Panc1 (cell line): ENCODE results near the gene MBD5. TPM values are rescaled to one million over a fixed set of nuclear protein-coding genes. Genes with fewer than 3 reads are reported as not detected.

ENCODE experiments used
- ATAC-seq: fragments of 200-7000 bp; cut with Tn5 transposase; 2 replicates; pipeline ENCODE4 v1.9.1; 2020; ENCODE audit warnings: mild to moderate bottlenecking, moderate library complexity
- BruUV-seq: library from RNA; stranded (reverse); fragments of 400-500 nt; replicated peaks from 2 replicates; lab custom pipeline; 2021; lab: Mats Ljungman, UMichigan
- CTCF ChIA-PET: fragments of 300-600 bp; sonication (Branson Sonifier 250); formaldehyde crosslinking; loops from one replicate; lab custom pipeline; 2022; ENCODE audit warnings: antibody characterized with exemption; lab: Charles Lee
- POLR2A ChIA-PET: fragments of 300-600 bp; sonication (Branson Sonifier 250); formaldehyde crosslinking; loops from one replicate; lab custom pipeline; 2022; ENCODE audit warnings: antibody characterized with exemption; lab: Charles Lee
- DNase-seq: peaks from one replicate; pipeline ENCODE4 v3.0.0-alpha.2; 2010; ENCODE audit warnings: low read depth, low spot score
- H3K27ac ChIP-seq: 2 replicates; pipeline ENCODE4 v1.5.1; 2011; ENCODE audit warnings: mild to moderate bottlenecking, low read length, inconsistent platforms
- H3K27me3 ChIP-seq: fragments of 200-500 bp; sonication (Bioruptor generic); 2 replicates; pipeline ENCODE4 v1.6.0; 2014; ENCODE audit warnings: low read length, inconsistent platforms; ENCODE audit not compliant: control insufficient read depth, insufficient read depth
- H3K36me3 ChIP-seq: fragments of 200-500 bp; sonication (Bioruptor generic); 2 replicates; pipeline ENCODE4 v1.5.1; 2014; ENCODE audit warnings: inconsistent platforms, mild to moderate bottlenecking, low read length, moderate library complexity; ENCODE audit not compliant: control insufficient read depth, insufficient read depth
- H3K4me1 ChIP-seq: 2 replicates; pipeline ENCODE4 v1.5.1; 2011; ENCODE audit warnings: inconsistent platforms, mild to moderate bottlenecking, low read length, moderate library complexity; ENCODE audit not compliant: control insufficient read depth, insufficient read depth
- H3K4me3 ChIP-seq, 2 experiments: 2 replicates each; pipeline ENCODE4 v1.5.1; 2011 to 2012; ENCODE audit warnings: low read depth in 2 of 2, low read length in 2 of 2, mild to moderate bottlenecking in 2 of 2, inconsistent platforms in 1 of 2, moderate library complexity in 1 of 2
- H3K9me3 ChIP-seq: fragments of 200-500 bp; sonication (Bioruptor generic); 2 replicates; pipeline ENCODE4 v1.5.1; 2014; ENCODE audit warnings: low read depth, mild to moderate bottlenecking, inconsistent platforms, low read length, moderate library complexity; ENCODE audit not compliant: control insufficient read depth, insufficient read depth
- POLR2AphosphoS5 ChIP-seq: IDR thresholded peaks from 2 replicates; pipeline ENCODE4 v1.6.1; 2012; ENCODE audit warnings: mild to moderate bottlenecking, low read depth, low read length, moderate library complexity
- REST ChIP-seq, 2 experiments: IDR thresholded peaks; 2 replicates each; pipeline ENCODE4 v1.6.1; 2011 to 2012; ENCODE audit warnings: low read depth in 2 of 2, control low read depth in 1 of 2, low read length in 1 of 2, mild to moderate bottlenecking in 1 of 2, moderate library complexity in 1 of 2; ENCODE audit not compliant: insufficient read depth in 1 of 2
- SIN3A ChIP-seq: IDR thresholded peaks from 2 replicates; pipeline ENCODE4 v1.6.1; 2012; ENCODE audit warnings: low read depth, mild to moderate bottlenecking, low read length, moderate library complexity, borderline replicate concordance; ENCODE audit not compliant: insufficient read depth
- TCF7L2 ChIP-seq: IDR thresholded peaks from 2 replicates; pipeline ENCODE4 v1.6.1; 2011; ENCODE audit warnings: mild to moderate bottlenecking, low read depth, low read length, inconsistent platforms
- in situ Hi-C: cut with HindIII; loops from 2 replicates; pipeline ENCODE4 v1.10.0; 2016; ENCODE audit warnings: low sequenced_read_pairs, low pct_unique_long_range_greater_than_20kb
- intact Hi-C: fragments of 100-400 bp; cut with micrococcal nuclease; formaldehyde crosslinking; loops from one replicate; pipeline ENCODE4 v1.10.0; 2022; ENCODE audit not compliant: unreplicated experiment
- total RNA-seq: library from RNA; stranded (reverse); gene quantifications from one replicate; pipeline ENCODE4 v1.2.1, GENCODE V29; 2021; ENCODE audit not compliant: unreplicated experiment
- TF ChIP-seq, protein P1 (sequence below): fragments of 450-650 bp; IDR thresholded peaks from 2 replicates; pipeline ENCODE4 v1.5.1; 2017; ENCODE audit warnings: mild to moderate bottlenecking

Gene MBD5
- total RNA-seq, 1 experiment from 2014 or later, result 40.2 TPM

GRCh38 chr2:148300544-148300943 is 279.7 kb downstream of the MBD5 start:
- Histone ChIP-seq H3K36me3 (no peaks in the 10 kb centered on the region), H3K4me1 (no peaks in the 10 kb centered on the region), H3K27ac (no peak overlapping the region), H3K27me3 (no peaks in the 10 kb centered on the region), H3K4me3 (no peak overlapping the region), H3K9me3 (no peaks in the 10 kb centered on the region)
- POLR2A ChIA-PET, result no interaction called here
- TF ChIP-seq POLR2AphosphoS5 (no peak), TCF7L2 (no peak), SIN3A (no peak), REST (IDR thresholded peaks at IDR 0.05; ENCODE audit: insufficient read depth in 1 of 2, low read depth in 2 of 2, low read length in 1 of 2) (no peak)
- TF ChIP-seq, protein P1, sequence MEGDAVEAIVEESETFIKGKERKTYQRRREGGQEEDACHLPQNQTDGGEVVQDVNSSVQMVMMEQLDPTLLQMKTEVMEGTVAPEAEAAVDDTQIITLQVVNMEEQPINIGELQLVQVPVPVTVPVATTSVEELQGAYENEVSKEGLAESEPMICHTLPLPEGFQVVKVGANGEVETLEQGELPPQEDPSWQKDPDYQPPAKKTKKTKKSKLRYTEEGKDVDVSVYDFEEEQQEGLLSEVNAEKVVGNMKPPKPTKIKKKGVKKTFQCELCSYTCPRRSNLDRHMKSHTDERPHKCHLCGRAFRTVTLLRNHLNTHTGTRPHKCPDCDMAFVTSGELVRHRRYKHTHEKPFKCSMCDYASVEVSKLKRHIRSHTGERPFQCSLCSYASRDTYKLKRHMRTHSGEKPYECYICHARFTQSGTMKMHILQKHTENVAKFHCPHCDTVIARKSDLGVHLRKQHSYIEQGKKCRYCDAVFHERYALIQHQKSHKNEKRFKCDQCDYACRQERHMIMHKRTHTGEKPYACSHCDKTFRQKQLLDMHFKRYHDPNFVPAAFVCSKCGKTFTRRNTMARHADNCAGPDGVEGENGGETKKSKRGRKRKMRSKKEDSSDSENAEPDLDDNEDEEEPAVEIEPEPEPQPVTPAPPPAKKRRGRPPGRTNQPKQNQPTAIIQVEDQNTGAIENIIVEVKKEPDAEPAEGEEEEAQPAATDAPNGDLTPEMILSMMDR, result no peak
- CTCF ChIA-PET, result interaction anchor here (0.6 kb wide), 1 partner anchor 225 kb away, joined by 4 read pairs; no protein-coding TSS in a partner anchor
- BruUV-seq, result no TSS peak
- in situ Hi-C loops (no loop called here), intact Hi-C loops (no loop called here)
- ATAC-seq (no peak), DNase-seq (no peak)

DNA sequence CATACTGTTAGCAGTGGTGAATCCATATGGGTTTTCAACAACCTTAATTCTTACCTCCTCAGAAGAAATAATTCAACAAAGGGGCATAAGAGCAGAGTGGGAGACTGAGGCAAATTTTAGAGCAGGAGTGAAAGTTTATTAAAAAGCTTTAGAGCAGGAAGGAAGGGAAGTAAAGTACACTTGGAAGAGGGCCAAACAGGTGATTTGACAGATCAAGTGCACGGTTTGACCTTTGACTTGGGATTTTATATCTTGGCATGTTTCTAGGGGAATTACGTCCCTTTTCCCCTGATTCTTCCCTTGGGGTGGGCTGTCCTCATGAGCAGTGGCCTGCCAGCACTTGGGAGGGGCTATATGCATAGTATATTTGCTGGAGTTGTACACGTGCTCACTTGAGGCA is 280.5 kb downstream of the MBD5 start:
- Histone ChIP-seq H3K27ac (no peak overlapping the region), H3K4me3 (no peak overlapping the region), H3K27me3 (no peaks in the 10 kb centered on the region), H3K36me3 (no peaks in the 10 kb centered on the region), H3K9me3 (no peaks in the 10 kb centered on the region), H3K4me1 (no peaks in the 10 kb centered on the region)
- BruUV-seq, result no TSS peak
- DNase-seq (no peak), ATAC-seq (no peak)
- no peak for TF ChIP-seq TCF7L2
- TF ChIP-seq, protein P1, result no peak
- no peak for TF ChIP-seq POLR2AphosphoS5
- no peak for TF ChIP-seq REST (IDR thresholded peaks at IDR 0.05; ENCODE audit: insufficient read depth in 1 of 2, low read depth in 2 of 2, low read length in 1 of 2)
- TF ChIP-seq SIN3A, result no peak
- intact Hi-C loops (no loop called here), in situ Hi-C loops (no loop called here)
- ChIA-PET POLR2A (no interaction called here), CTCF (no interaction called here)
